ENCODE data around the gene TGFBR2. TPM values are rescaled to one million over a fixed set of nuclear protein-coding genes. Genes with fewer than 3 reads are reported as not detected.
"Not testable (repeated sequence)": the region's sequence is repeated elsewhere in the genome, so short reads cannot be mapped to it uniquely, and the experiment has no call there.

TGFBR2 gene
- total RNA-seq, 1 donor from 2014 or later: 39.9 TPM

- no peak for DNase-seq (ENCODE audit: low read depth)
- Histone ChIP-seq H3K36me3 (ENCODE audit: insufficient read depth, low read length) (peaks cover 5% of the 10 kb centered on the region), H2AFZ (ENCODE audit: low read depth, low read length) (no peak overlapping the region), H3K9ac (ENCODE audit: low read length) (no peak overlapping the region), H3K79me2 (ENCODE audit: insufficient read depth, low read length) (peaks cover 89% of the 10 kb centered on the region), H3K4me1 (ENCODE audit: insufficient read depth, low read length) (peaks cover 31% of the 10 kb centered on the region), H3K27me3 (ENCODE audit: insufficient read depth, low read length) (no peaks in the 10 kb centered on the region), H3K4me2 (ENCODE audit: low read length) (no peak overlapping the region), H3K27ac (ENCODE audit: low read depth, low read length) (no peak overlapping the region), H4K20me1 (ENCODE audit: insufficient read depth, low read length) (peaks cover 31% of the 10 kb centered on the region), H3K4me3 (ENCODE audit: insufficient read depth, low read depth, low read length) (no peak overlapping the region), H3K9me3 (ENCODE audit: insufficient read depth, low read depth, low read length) (no peaks in the 10 kb centered on the region)
- H3K27ac Mint-ChIP-seq (ENCODE audit: unreplicated experiment): no peak overlapping the region
- no peak overlapping the region for H3K4me3 Mint-ChIP-seq (ENCODE audit: unreplicated experiment)
- FAIRE-seq: no peak
- H3K27me3 Mint-ChIP-seq (ENCODE audit: low read depth, unreplicated experiment): no peaks in the 10 kb centered on the region
- H3K36me3 Mint-ChIP-seq (ENCODE audit: low read depth, unreplicated experiment): peaks cover 7% of the 10 kb centered on the region
- H3K9me3 Mint-ChIP-seq (ENCODE audit: unreplicated experiment): no peaks in the 10 kb centered on the region
- peaks cover 29% of the 10 kb centered on the region for H3K4me1 Mint-ChIP-seq (ENCODE audit: low read depth, unreplicated experiment)
- TF ChIP-seq EZH2 (IDR thresholded peaks at IDR 0.05; ENCODE audit: insufficient read depth, low read length): no peak
- TF ChIP-seq, protein P1, sequence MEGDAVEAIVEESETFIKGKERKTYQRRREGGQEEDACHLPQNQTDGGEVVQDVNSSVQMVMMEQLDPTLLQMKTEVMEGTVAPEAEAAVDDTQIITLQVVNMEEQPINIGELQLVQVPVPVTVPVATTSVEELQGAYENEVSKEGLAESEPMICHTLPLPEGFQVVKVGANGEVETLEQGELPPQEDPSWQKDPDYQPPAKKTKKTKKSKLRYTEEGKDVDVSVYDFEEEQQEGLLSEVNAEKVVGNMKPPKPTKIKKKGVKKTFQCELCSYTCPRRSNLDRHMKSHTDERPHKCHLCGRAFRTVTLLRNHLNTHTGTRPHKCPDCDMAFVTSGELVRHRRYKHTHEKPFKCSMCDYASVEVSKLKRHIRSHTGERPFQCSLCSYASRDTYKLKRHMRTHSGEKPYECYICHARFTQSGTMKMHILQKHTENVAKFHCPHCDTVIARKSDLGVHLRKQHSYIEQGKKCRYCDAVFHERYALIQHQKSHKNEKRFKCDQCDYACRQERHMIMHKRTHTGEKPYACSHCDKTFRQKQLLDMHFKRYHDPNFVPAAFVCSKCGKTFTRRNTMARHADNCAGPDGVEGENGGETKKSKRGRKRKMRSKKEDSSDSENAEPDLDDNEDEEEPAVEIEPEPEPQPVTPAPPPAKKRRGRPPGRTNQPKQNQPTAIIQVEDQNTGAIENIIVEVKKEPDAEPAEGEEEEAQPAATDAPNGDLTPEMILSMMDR (IDR thresholded peaks at IDR 0.05; ENCODE audit: insufficient read depth, low read depth, low read length): no peak
Measured at GRCh38 chr3:30622047-30622545, 15.7 kb downstream of the TGFBR2 start.

DNA sequence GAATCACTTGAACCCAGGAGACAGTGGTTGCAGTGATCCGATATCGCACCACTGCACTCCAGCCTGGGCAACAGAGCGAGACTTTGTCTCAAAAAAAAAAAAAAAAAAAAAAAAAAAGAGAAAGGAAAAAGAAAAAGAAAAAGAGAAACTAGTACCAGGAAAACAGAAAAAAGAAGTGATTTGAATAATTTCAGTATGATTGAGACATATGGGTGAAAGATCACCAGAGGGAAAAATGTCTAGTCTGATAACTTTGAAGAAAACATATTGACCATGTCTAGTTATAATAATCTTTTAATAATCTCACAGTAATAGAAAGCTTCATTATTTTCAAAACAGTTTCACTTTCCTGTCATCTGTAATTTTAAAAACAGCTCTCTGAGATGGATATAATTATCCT, 16.4 kb downstream of the TGFBR2 start:
- Histone ChIP-seq H3K4me3 (ENCODE audit: insufficient read depth, low read depth, low read length) (no peak overlapping the region), H3K27ac (ENCODE audit: low read depth, low read length) (peak overlapping the region; percentile 51), H3K79me2 (ENCODE audit: insufficient read depth, low read length) (peaks cover 89% of the 10 kb centered on the region), H3K27me3 (ENCODE audit: insufficient read depth, low read length) (no peaks in the 10 kb centered on the region), H4K20me1 (ENCODE audit: insufficient read depth, low read length) (peaks cover 31% of the 10 kb centered on the region), H3K9ac (ENCODE audit: low read length) (no peak overlapping the region), H3K36me3 (ENCODE audit: insufficient read depth, low read length) (peaks cover 9% of the 10 kb centered on the region), H3K4me1 (ENCODE audit: insufficient read depth, low read length) (peaks cover 31% of the 10 kb centered on the region), H3K9me3 (ENCODE audit: insufficient read depth, low read depth, low read length) (no peaks in the 10 kb centered on the region), H2AFZ (ENCODE audit: low read depth, low read length) (no peak overlapping the region), H3K4me2 (ENCODE audit: low read length) (peak overlapping the region; percentile 37)
- Mint-ChIP-seq H3K36me3 (ENCODE audit: low read depth, unreplicated experiment) (peaks cover 7% of the 10 kb centered on the region), H3K4me3 (ENCODE audit: unreplicated experiment) (no peak overlapping the region), H3K4me1 (ENCODE audit: low read depth, unreplicated experiment) (peaks cover 28% of the 10 kb centered on the region), H3K27me3 (ENCODE audit: low read depth, unreplicated experiment) (no peaks in the 10 kb centered on the region), H3K27ac (ENCODE audit: unreplicated experiment) (no peak overlapping the region), H3K9me3 (ENCODE audit: unreplicated experiment) (no peaks in the 10 kb centered on the region)
- no peak for FAIRE-seq
- DNase-seq (ENCODE audit: low read depth): no peak
- no peak for TF ChIP-seq EZH2 (IDR thresholded peaks at IDR 0.05; ENCODE audit: insufficient read depth, low read length)
- TF ChIP-seq, protein P1 (IDR thresholded peaks at IDR 0.05; ENCODE audit: insufficient read depth, low read depth, low read length): no peak

DNA sequence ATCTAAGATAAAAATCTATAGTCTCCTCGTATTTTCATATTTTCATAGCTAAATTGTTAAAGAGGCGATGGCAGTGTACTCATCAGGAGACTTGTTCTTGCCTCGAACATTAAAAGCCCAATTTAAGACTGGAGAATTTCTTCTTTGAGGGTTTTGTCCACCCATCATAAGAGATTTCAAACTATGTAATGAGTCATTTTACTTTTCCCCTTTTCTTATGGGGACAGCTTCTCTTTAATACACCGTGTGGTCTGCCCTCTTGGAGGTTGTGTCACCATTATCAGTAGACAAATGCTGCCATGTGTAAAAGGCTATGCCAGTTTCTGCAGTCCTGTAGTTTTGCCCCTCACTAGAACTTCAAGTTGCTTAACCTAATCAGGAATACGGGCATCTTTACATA, 16.9 kb downstream of the TGFBR2 start:
- no peak overlapping the region for H3K4me3 ChIP-seq (ENCODE audit: insufficient read depth, low read depth, low read length)
- H3K4me1 Mint-ChIP-seq (ENCODE audit: low read depth, unreplicated experiment): peaks cover 28% of the 10 kb centered on the region
- DNase-seq (ENCODE audit: low read depth): peak; percentile 70
- H3K4me1 ChIP-seq (ENCODE audit: insufficient read depth, low read length): peaks cover 31% of the 10 kb centered on the region
- no peaks in the 10 kb centered on the region for H3K27me3 ChIP-seq (ENCODE audit: insufficient read depth, low read length)
- H3K4me2 ChIP-seq (ENCODE audit: low read length): peak overlapping the region; percentile 37
- no peaks in the 10 kb centered on the region for H3K27me3 Mint-ChIP-seq (ENCODE audit: low read depth, unreplicated experiment)
- H3K36me3 Mint-ChIP-seq (ENCODE audit: low read depth, unreplicated experiment): peaks cover 7% of the 10 kb centered on the region
- H4K20me1 ChIP-seq (ENCODE audit: insufficient read depth, low read length): peaks cover 29% of the 10 kb centered on the region
- H3K9ac ChIP-seq (ENCODE audit: low read length): no peak overlapping the region
- H3K79me2 ChIP-seq (ENCODE audit: insufficient read depth, low read length): peaks cover 89% of the 10 kb centered on the region
- no peaks in the 10 kb centered on the region for H3K9me3 Mint-ChIP-seq (ENCODE audit: unreplicated experiment)
- TF ChIP-seq, protein P1 (IDR thresholded peaks at IDR 0.05; ENCODE audit: insufficient read depth, low read depth, low read length): no peak
- TF ChIP-seq EZH2 (IDR thresholded peaks at IDR 0.05; ENCODE audit: insufficient read depth, low read length): no peak
- H3K36me3 ChIP-seq (ENCODE audit: insufficient read depth, low read length): peaks cover 9% of the 10 kb centered on the region
- H3K27ac ChIP-seq (ENCODE audit: low read depth, low read length): peak overlapping the region; percentile 51
- no peaks in the 10 kb centered on the region for H3K9me3 ChIP-seq (ENCODE audit: insufficient read depth, low read depth, low read length)
- FAIRE-seq: peak; percentile 9
- no peak overlapping the region for H3K27ac Mint-ChIP-seq (ENCODE audit: unreplicated experiment)
- H2AFZ ChIP-seq (ENCODE audit: low read depth, low read length): no peak overlapping the region
- no peak overlapping the region for H3K4me3 Mint-ChIP-seq (ENCODE audit: unreplicated experiment)

DNA sequence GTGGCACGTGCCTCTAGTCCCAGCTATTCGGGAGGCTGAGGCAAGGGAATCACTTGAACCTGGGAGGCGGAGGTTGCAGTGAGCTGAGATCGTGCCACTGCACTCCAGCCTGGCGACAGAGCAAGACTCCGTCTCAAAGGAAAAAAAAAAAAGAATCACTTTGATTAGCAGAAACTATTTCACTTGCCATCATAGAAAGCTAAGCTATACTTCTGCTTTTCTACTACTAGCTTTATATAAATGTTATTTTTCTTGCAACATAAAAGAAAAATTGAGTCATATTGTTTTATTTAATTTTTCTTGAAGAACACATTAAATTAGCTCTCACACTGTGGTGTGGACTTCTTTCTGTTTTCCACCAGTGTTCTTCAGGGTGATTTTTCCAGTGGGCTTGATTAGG, 18.1 kb downstream of the TGFBR2 start:
- not testable (repeated sequence) for H3K36me3 Mint-ChIP-seq (ENCODE audit: low read depth, unreplicated experiment); H3K4me3 Mint-ChIP-seq (ENCODE audit: unreplicated experiment); H3K9me3 Mint-ChIP-seq (ENCODE audit: unreplicated experiment); H3K4me2 ChIP-seq (ENCODE audit: low read length); H3K27me3 ChIP-seq (ENCODE audit: insufficient read depth, low read length); H3K9ac ChIP-seq (ENCODE audit: low read length); H3K36me3 ChIP-seq (ENCODE audit: insufficient read depth, low read length); DNase-seq (ENCODE audit: low read depth); H3K4me3 ChIP-seq (ENCODE audit: insufficient read depth, low read depth, low read length); H3K27ac Mint-ChIP-seq (ENCODE audit: unreplicated experiment); H3K27ac ChIP-seq (ENCODE audit: low read depth, low read length); H3K27me3 Mint-ChIP-seq (ENCODE audit: low read depth, unreplicated experiment); H3K9me3 ChIP-seq (ENCODE audit: insufficient read depth, low read depth, low read length); FAIRE-seq; H2AFZ ChIP-seq (ENCODE audit: low read depth, low read length)
- H3K79me2 ChIP-seq (ENCODE audit: insufficient read depth, low read length): peaks cover 89% of the 10 kb centered on the region
- peaks cover 38% of the 10 kb centered on the region for H3K4me1 Mint-ChIP-seq (ENCODE audit: low read depth, unreplicated experiment)
- H4K20me1 ChIP-seq (ENCODE audit: insufficient read depth, low read length): peaks cover 26% of the 10 kb centered on the region
- peaks cover 33% of the 10 kb centered on the region for H3K4me1 ChIP-seq (ENCODE audit: insufficient read depth, low read length)
